ENCODE results near the gene TMEM200A.
"Not testable (repeated sequence)": the region's sequence is repeated elsewhere in the genome, so short reads cannot be mapped to it uniquely, and the experiment has no call there.

TMEM200A gene
- 1.9 to 31.8 (median 13.6) reads per million in 4 experiments for total RNA-seq

DNA sequence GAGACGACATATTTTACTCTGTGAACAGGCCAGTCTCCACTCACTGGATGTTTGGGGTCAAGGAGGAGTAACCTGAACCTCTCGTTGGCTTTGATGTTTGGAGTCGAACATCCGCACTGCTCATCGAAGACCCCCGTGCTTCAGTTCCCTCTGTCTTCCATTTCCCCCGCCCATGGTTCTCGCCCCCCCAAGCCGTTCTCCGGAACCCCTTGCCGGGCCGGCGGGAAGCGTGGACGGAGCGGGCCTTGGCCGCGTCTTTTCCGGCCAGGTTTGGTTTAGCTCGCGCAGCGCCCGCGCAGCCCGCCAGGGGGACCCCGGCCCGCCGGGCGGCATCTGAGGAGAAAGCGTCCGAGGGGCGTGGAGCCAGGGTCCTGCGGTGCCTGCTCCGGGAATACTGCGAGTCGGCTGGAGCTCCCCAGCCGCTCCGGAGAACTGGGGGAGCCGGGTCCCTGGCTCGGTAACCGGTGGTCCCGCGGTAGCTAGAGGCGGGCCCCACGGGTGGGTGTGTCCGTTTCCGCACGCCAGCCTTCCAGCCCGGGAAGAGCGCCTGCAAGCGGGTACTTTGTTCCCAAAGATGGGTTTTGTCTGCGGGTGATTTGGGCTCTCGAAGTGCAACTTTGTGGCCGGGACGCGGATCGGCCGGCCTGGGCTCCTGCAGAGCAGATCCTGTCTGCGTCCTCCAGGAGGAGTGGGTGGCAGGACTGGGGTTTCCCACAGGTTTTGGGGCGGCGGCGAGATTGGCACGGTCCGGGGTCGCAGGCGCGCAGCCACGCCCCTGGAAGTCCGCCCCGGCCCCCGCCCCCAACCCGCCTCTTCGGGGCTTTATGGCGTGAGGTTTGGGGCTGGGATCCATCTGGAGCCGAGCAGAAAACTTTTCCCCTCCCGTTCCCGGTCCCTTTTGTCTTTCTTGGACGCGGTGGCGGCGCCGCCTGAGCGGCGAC, at the start of gene TMEM200A:
TMEM200A (plus strand) TSS at position 852 of the 941 bp plus-strand sequence. CDS start 74,406 bp downstream, outside the sequence.
- DNase-seq: peak; percentile 12

GRCh38 chr6:130320908-130321307, 44.9 kb upstream of the TMEM200A start:
- DNase-seq: no peak

DNA sequence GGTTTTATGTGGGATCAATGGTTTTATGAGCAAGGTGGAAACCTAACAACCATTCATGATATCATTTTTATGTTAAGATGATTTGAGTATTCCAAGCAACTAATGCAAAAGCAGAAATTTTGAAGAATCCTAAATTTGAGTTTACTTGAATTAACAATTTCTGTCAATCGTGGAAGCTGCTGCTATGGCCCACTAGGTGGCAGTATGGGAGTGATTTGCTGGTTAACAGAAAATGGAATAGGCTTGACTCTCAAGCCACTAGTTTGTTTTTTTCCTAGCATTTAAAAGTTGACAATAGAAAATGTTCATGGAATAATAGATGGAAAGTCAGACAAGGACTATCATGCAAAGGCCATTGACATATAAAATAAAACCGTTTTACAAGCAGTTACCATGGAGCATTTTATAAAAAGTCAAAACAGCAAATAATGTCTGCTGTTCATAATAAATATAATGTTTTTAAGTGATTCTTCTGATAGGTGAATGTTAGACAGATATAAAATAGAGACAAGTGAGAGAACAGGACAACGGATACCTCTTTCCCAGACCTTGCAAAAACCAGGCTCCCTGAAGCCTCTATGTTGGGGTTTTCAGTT, 43.0 kb upstream of the TMEM200A start:
- DNase-seq: peak; percentile 42

- DNase-seq: no peak
These were observed 41.2 kb upstream of the TMEM200A start for GRCh38 chr6:130324657-130325056.

GRCh38 chr6:130326496-130326895, 39.3 kb upstream of the TMEM200A start:
- no peak for DNase-seq

- DNase-seq: no peak
These were observed 28.3 kb upstream of the TMEM200A start for GRCh38 chr6:130337534-130337933.

- not testable (repeated sequence) for DNase-seq
These were observed 19.5 kb upstream of the TMEM200A start for GRCh38 chr6:130346324-130346723.

- no peak for DNase-seq
These were observed 11.5 kb upstream of the TMEM200A start for GRCh38 chr6:130354322-130354721.

DNA sequence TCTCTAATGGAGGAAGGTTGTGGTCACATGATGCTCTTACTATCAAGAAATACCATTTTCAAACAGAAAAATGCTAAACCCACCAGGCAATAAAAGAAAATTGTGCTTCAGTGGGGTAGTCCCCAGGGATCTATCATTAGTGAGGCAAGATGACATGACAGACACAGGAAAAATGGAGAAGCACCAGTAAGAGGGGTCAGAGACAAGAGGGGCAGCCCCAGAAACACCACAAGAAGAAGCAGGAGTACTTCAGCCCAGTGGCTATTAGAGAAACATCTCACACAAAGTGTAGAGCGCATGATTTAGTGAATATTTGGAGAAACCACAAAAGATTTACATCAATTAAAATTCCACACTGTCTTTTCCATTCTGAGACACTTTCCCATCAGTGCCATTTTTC, 10.2 kb upstream of the TMEM200A start:
- DNase-seq: no peak

- DNase-seq: no peak
These were observed 8.4 kb upstream of the TMEM200A start for GRCh38 chr6:130357436-130357835.

GRCh38 chr6:130359736-130360135, 6.1 kb upstream of the TMEM200A start:
- DNase-seq: no peak

DNA sequence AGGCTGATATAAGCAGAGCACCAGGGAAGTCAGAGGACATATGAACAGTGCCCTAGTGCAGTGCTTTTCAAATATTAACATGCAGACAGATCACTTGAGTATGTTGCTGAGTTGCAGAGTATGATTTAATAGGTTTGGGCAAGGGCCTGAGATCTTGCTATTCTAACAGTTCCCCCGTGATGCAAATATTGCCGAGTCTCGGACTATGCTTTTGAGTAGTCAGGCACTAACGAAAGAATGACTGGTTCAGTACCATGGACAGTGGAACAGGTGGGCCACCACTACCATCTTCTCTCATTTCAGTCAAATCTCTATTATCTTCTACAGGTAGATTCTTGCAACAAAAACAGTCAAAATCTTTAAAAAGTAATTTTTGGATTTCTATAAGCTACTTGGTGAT, 3.7 kb upstream of the TMEM200A start:
- DNase-seq: no peak

GRCh38 chr6:130364224-130364780, 1.5 kb upstream of the TMEM200A start:
- DNase-seq: no peak

GRCh38 chr6:130366107-130367005, 539 bp downstream of the TMEM200A start:
- DNase-seq: no peak

- no peak for DNase-seq
These were observed 1.9 kb downstream of the TMEM200A start for GRCh38 chr6:130367767-130368166.

- DNase-seq: no peak
These were observed 2.8 kb downstream of the TMEM200A start for GRCh38 chr6:130368576-130368975.

GRCh38 chr6:130369831-130370230, 4.0 kb downstream of the TMEM200A start:
- no peak for DNase-seq

GRCh38 chr6:130371921-130372420, 6.2 kb downstream of the TMEM200A start:
- no peak for DNase-seq

DNA sequence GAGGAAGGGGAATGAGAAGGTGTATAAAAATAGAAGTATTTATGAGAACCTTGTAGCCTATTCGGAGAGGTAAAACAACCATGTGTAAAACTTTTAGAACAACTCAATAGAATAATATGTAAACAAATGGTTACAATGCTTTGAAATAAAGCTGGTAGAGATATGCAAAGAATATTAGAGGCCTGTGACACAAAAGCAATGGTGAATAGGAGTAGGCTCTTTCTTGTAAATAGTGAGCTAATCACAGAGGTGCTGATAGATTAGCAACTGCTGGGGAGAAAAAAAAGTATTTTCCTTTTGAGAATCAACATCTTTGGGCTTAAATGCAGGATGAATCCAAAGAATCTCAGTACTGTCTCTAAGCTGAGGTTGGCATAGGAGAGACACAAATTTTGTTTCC, 7.0 kb downstream of the TMEM200A start:
- DNase-seq: no peak

- no peak for DNase-seq
These were observed 8.2 kb downstream of the TMEM200A start for GRCh38 chr6:130373992-130374391.

- no peak for DNase-seq
These were observed 11.1 kb downstream of the TMEM200A start for GRCh38 chr6:130376936-130377335.

- no peak for DNase-seq
These were observed 11.6 kb downstream of the TMEM200A start for GRCh38 chr6:130377371-130377770.

All from effector CD8-positive, alpha-beta T cell (primary cell).